Measurements from ENCODE around the gene TMEM151B.

Gene TMEM151B

GRCh38 chr6:44245912-44246662 is 24.2 kb upstream of the TMEM151B start:
- H3K27ac ChIP-seq, result peak overlapping the region; percentile 91
- peak; percentile 75 for DNase-seq (ENCODE audit: low spot score)
- peak; percentile 52 for TF ChIP-seq CTCF (conservative IDR thresholded peaks at IDR 0.05; ENCODE audit: low read depth)
- ChIA-PET CTCF (interaction anchor here (0.9 to 1.1 kb wide), 3 partner anchors 9 to 73 kb away, joined by 3 to 6 read pairs (median 4); partner anchors contain the start of gene MYMX), POLR2A (ENCODE audit: low non-redundant PET) (interaction anchor here (0.6 to 1.3 kb wide), 6 partner anchors 8 to 112 kb away, joined by 3 to 6 read pairs (median 4); partner anchors contain the start of gene SLC35B2)

- TF ChIP-seq CTCF (conservative IDR thresholded peaks at IDR 0.05; ENCODE audit: low read depth), result no peak
- peak; percentile 98 for DNase-seq (ENCODE audit: low spot score)
- ChIA-PET CTCF (interaction anchor here (1.1 kb wide), 2 partner anchors 12 to 24 kb away, joined by 5 to 9 read pairs; partner anchors contain the start of gene TMEM151B), POLR2A (ENCODE audit: low non-redundant PET) (interaction anchor here (0.6 to 1.3 kb wide), 7 partner anchors 9 to 616 kb away, joined by 3 to 6 read pairs (median 4); partner anchors contain the start of gene SLC35B2)
- peak within 1 kb of the TSS; percentile 91 for H3K27ac ChIP-seq
Observed at GRCh38 chr6:44246663-44247337, 23.4 kb upstream of the TMEM151B start, which contains the start of gene HSP90AB1. HSP90AB1 (plus strand) TSS chr6:44247101; CDS start chr6:44248630, 1,529 bp downstream.

GRCh38 chr6:44247338-44248302 is 22.6 kb upstream of the TMEM151B start:
- ChIA-PET POLR2A (ENCODE audit: low non-redundant PET) (interaction anchor here (0.6 to 1.3 kb wide), 7 partner anchors 9 to 617 kb away, joined by 3 to 6 read pairs (median 4); partner anchors contain the start of gene SLC35B2), CTCF (interaction anchor here (0.7 to 1.1 kb wide), 4 partner anchors 8 to 23 kb away, joined by 3 to 9 read pairs (median 4); partner anchors contain the start of gene TMEM151B)
- no peak for TF ChIP-seq CTCF (conservative IDR thresholded peaks at IDR 0.05; ENCODE audit: low read depth)
- peak overlapping the region; percentile 91 for H3K27ac ChIP-seq
- DNase-seq (ENCODE audit: low spot score), result no peak

- ChIA-PET CTCF (interaction anchor here (0.7 to 1.0 kb wide), 2 partner anchors 7 to 9 kb away, joined by 3 read pairs; partner anchors contain the start of gene SLC35B2), POLR2A (ENCODE audit: low non-redundant PET) (no interaction called here)
- TF ChIP-seq CTCF (conservative IDR thresholded peaks at IDR 0.05; ENCODE audit: low read depth), result no peak
- no peak for DNase-seq (ENCODE audit: low spot score)
- H3K27ac ChIP-seq, result peak overlapping the region; percentile 64
Observed at GRCh38 chr6:44248579-44248978, 21.7 kb upstream of the TMEM151B start.

- no peak for TF ChIP-seq CTCF (conservative IDR thresholded peaks at IDR 0.05; ENCODE audit: low read depth)
- peak overlapping the region; percentile 64 for H3K27ac ChIP-seq
- ChIA-PET POLR2A (ENCODE audit: low non-redundant PET) (no interaction called here), CTCF (interaction anchor here (1.0 kb wide), 1 partner anchor 8 kb away, joined by 3 read pairs; the partner anchor contains the start of gene SLC35B2)
- DNase-seq (ENCODE audit: low spot score), result no peak
Observed at GRCh38 chr6:44249082-44249748, 21.0 kb upstream of the TMEM151B start.

All from RWPE1 (cell line).